ENCODE measurements around the gene KRTAP12-4. TPM values are rescaled to one million over a fixed set of nuclear protein-coding genes. Genes with fewer than 3 reads are reported as not detected.

KRTAP12-4 gene
- total and polyA plus RNA-seq, 2 experiments from 2014 or later = not detected

DNA sequence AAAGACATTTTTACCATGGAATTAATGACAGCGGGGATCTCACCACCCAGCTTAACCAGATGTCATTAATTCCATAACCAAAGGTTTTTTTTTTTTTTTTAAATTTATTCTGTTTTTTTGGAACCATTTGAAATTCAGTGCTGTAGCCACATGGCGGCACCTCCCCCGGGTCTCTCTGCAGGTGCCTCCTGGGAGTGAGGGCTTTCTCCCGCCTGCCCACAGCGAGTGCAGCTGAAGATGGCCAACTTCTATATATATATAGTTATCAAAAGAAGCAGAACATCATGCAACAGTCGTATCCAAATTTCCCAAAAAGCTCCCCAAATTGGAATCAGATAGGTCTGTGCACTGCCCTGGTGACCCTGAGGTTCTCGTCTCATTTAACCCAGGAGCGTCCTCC is 39.0 kb downstream of the KRTAP12-4 start:
- no peaks in the 10 kb centered on the region for H3K79me2 ChIP-seq (ENCODE audit: insufficient read depth)
- in situ Hi-C loops (cut with MboI) = no loop called here
- no peak overlapping the region for H2AFZ ChIP-seq
- TF ChIP-seq EZH2 (IDR thresholded peaks at IDR 0.05; ENCODE audit: insufficient read depth, poor library complexity, severe bottlenecking) (no peak), EZH2phosphoT487 (IDR thresholded peaks at IDR 0.05; ENCODE audit: insufficient read depth, low read depth) (no peak)
- no peaks in the 10 kb centered on the region for H3K36me3 ChIP-seq (ENCODE audit: low read depth)
- H3K4me1 ChIP-seq (ENCODE audit: insufficient read depth) = no peaks in the 10 kb centered on the region
- H3K9me3 ChIP-seq (ENCODE audit: low read depth) = no peaks in the 10 kb centered on the region
- no peak overlapping the region for H3K27ac ChIP-seq
- no peak overlapping the region for H3K4me3 ChIP-seq
- no peak for DNase-seq
- H3F3A ChIP-seq (ENCODE audit: insufficient read depth) = no peaks in the 10 kb centered on the region
- H3K27me3 ChIP-seq (replicated peaks; ENCODE audit: insufficient read depth) = no peaks in the 10 kb centered on the region; the same call in 1 of the 2 replicates
- WGBS, 2 experiments (ENCODE audit: low coverage in 1 of 2, low lambda C conversion rate in 2 of 2, missing lambda C conversion rate in 2 of 2) = 23 to 26% methylated on average over 8 of the region's 8 CpGs
- no peaks in the 10 kb centered on the region for H4K20me1 ChIP-seq (ENCODE audit: insufficient read depth)
- H3K4me2 ChIP-seq (ENCODE audit: unreplicated experiment) = no peak overlapping the region
- H3K9ac ChIP-seq = no peak overlapping the region
- no peaks in the 10 kb centered on the region for H3K9me2 ChIP-seq (ENCODE audit: insufficient read depth)

DNA sequence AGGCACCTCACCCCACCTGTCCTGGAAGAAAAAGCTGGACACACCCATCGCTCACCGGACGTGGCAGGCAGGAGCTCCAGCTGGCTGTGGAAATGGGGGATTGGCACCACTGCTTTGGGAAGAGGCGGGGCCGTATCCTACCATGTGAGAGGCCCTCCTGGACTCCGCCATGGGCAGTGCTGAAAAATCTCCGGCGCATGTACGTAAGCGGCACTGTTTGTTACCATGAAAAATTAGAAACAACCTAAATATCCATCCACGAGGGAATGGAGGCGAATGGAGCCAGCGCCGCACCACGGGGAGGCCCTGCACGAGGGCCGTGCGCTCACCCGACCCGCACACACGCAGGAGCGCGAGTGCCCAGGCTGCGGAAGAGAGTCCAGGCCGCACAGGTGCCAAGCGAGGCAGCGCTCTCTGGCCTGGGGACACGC is 39.5 kb downstream of the KRTAP12-4 start:
- in situ Hi-C loops (cut with MboI) = no loop called here
- Histone ChIP-seq H3K9ac (no peak overlapping the region), H3K79me2 (ENCODE audit: insufficient read depth) (no peaks in the 10 kb centered on the region), H3K9me3 (ENCODE audit: low read depth) (no peaks in the 10 kb centered on the region), H3K27me3 (replicated peaks; ENCODE audit: insufficient read depth) (no peaks in the 10 kb centered on the region; the same call in 1 of the 2 replicates), H3K27ac (no peak overlapping the region), H3K9me2 (ENCODE audit: insufficient read depth) (no peaks in the 10 kb centered on the region), H3F3A (ENCODE audit: insufficient read depth) (no peaks in the 10 kb centered on the region), H3K4me3 (no peak overlapping the region), H3K4me2 (ENCODE audit: unreplicated experiment) (no peak overlapping the region), H3K4me1 (ENCODE audit: insufficient read depth) (no peaks in the 10 kb centered on the region), H3K36me3 (ENCODE audit: low read depth) (no peaks in the 10 kb centered on the region), H4K20me1 (ENCODE audit: insufficient read depth) (no peaks in the 10 kb centered on the region), H2AFZ (no peak overlapping the region)
- TF ChIP-seq EZH2 (IDR thresholded peaks at IDR 0.05; ENCODE audit: insufficient read depth, poor library complexity, severe bottlenecking) (no peak), EZH2phosphoT487 (IDR thresholded peaks at IDR 0.05; ENCODE audit: insufficient read depth, low read depth) (no peak)
- WGBS, 2 experiments (ENCODE audit: low coverage in 1 of 2, low lambda C conversion rate in 2 of 2, missing lambda C conversion rate in 2 of 2) = 75 to 80% methylated on average over 26 to 28 of the region's 28 CpGs
- no peak for DNase-seq

DNA sequence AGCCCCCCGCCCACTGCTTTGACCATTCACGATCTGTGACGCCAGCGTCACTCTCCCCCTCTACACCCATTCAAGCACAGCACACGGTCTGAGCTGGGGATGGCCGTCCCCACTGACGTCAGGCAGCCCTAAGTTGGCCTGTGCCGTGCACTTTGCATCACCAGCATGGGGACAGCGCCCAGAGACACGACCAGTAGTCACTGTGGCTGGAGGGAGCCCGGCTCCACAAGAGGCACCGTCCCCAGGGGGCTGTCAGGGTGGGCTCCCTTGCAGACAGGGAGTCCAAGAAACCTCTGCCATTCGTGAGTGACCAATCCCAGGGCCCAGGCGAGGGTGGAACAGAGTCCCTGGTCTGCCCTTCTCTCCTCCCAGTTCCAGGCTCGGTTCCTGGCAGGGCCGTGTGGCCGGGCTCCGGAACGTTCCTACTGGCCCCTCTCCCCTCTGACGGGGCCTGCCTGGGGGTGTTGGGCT is 40.3 kb downstream of the KRTAP12-4 start:
- Histone ChIP-seq H3K4me2 (ENCODE audit: unreplicated experiment) (no peak overlapping the region), H3K9me2 (ENCODE audit: insufficient read depth) (no peaks in the 10 kb centered on the region), H3K79me2 (ENCODE audit: insufficient read depth) (no peaks in the 10 kb centered on the region), H3F3A (ENCODE audit: insufficient read depth) (no peaks in the 10 kb centered on the region), H3K9ac (no peak overlapping the region), H3K9me3 (ENCODE audit: low read depth) (no peaks in the 10 kb centered on the region), H3K4me3 (no peak overlapping the region), H2AFZ (no peak overlapping the region), H3K36me3 (ENCODE audit: low read depth) (no peaks in the 10 kb centered on the region), H3K4me1 (ENCODE audit: insufficient read depth) (no peaks in the 10 kb centered on the region), H3K27me3 (replicated peaks; ENCODE audit: insufficient read depth) (no peaks in the 10 kb centered on the region; the same call in 1 of the 2 replicates), H3K27ac (no peak overlapping the region), H4K20me1 (ENCODE audit: insufficient read depth) (no peaks in the 10 kb centered on the region)
- 28 to 43% methylated on average over 19 to 20 of the region's 20 CpGs for WGBS, 2 experiments (ENCODE audit: low coverage in 1 of 2, low lambda C conversion rate in 2 of 2, missing lambda C conversion rate in 2 of 2)
- no peak for DNase-seq
- in situ Hi-C loops (cut with MboI) = no loop called here
- TF ChIP-seq EZH2phosphoT487 (IDR thresholded peaks at IDR 0.05; ENCODE audit: insufficient read depth, low read depth) = no peak
- no peak for TF ChIP-seq EZH2 (IDR thresholded peaks at IDR 0.05; ENCODE audit: insufficient read depth, poor library complexity, severe bottlenecking)

DNA sequence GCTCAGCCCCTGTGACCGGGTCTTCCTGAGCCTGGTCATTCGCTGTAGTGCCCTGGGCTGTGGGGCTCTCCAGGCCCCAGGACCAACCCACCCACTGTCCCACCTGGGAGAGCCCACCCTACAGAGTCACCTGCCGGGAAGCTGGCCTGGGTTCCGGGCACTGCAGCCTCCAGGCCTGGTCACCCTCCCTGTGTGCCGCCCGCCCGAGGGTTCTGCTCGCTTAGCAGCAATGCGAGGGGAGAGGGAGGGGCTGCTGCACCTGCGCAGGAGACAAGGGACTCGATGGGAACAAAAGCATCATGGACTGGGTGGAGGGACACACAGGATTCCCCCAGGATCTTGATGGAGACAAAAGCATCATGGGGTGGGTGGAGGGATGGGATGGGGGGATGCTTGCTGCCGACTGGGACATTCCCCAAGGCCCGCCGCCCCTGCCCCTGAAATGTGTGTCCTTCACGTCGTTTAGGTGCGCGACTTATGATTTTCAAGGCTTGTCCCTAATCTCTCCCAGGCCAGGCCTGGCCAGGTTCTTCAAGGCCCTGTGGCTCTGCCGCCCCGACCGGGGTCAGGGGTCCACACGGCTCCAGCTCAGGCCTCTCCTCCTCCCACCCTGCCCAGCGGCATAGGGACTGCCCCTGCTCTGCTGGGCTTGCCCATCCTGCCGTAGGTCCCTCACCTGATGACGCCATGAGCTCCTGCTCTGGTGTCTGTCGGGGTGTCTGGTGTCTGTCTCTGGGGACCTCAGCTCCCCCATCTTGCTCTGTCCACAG is 40.9 kb downstream of the KRTAP12-4 start:
- Histone ChIP-seq H4K20me1 (ENCODE audit: insufficient read depth) (no peaks in the 10 kb centered on the region), H3K9me2 (ENCODE audit: insufficient read depth) (no peaks in the 10 kb centered on the region), H3K79me2 (ENCODE audit: insufficient read depth) (no peaks in the 10 kb centered on the region), H3K4me1 (ENCODE audit: insufficient read depth) (no peaks in the 10 kb centered on the region), H3F3A (ENCODE audit: insufficient read depth) (no peaks in the 10 kb centered on the region), H3K27me3 (replicated peaks; ENCODE audit: insufficient read depth) (no peaks in the 10 kb centered on the region; the same call in 1 of the 2 replicates), H3K9me3 (ENCODE audit: low read depth) (no peaks in the 10 kb centered on the region), H3K27ac (no peak overlapping the region), H3K4me3 (no peak overlapping the region), H3K4me2 (ENCODE audit: unreplicated experiment) (no peak overlapping the region), H2AFZ (no peak overlapping the region), H3K36me3 (ENCODE audit: low read depth) (no peaks in the 10 kb centered on the region), H3K9ac (no peak overlapping the region)
- DNase-seq = no peak
- in situ Hi-C loops (cut with MboI) = no loop called here
- TF ChIP-seq EZH2phosphoT487 (IDR thresholded peaks at IDR 0.05; ENCODE audit: insufficient read depth, low read depth) = no peak
- no peak for TF ChIP-seq EZH2 (IDR thresholded peaks at IDR 0.05; ENCODE audit: insufficient read depth, poor library complexity, severe bottlenecking)
- WGBS, 2 experiments (ENCODE audit: low coverage in 1 of 2, low lambda C conversion rate in 2 of 2, missing lambda C conversion rate in 2 of 2) = 57 to 59% methylated on average over 23 to 26 of the region's 26 CpGs
